NCI-H2029 treated with DMSO at 0.1 percent for 48 hours (cell line): ENCODE data around the gene APLF.
"Not testable (repeated sequence)": the region's sequence is repeated elsewhere in the genome, so short reads cannot be mapped to it uniquely, and the experiment has no call there.

ENCODE experiments used
- DNase-seq: peaks from one replicate; lab custom pipeline; 2025; lab: John Stamatoyannopoulos, UW

The APLF gene

DNA sequence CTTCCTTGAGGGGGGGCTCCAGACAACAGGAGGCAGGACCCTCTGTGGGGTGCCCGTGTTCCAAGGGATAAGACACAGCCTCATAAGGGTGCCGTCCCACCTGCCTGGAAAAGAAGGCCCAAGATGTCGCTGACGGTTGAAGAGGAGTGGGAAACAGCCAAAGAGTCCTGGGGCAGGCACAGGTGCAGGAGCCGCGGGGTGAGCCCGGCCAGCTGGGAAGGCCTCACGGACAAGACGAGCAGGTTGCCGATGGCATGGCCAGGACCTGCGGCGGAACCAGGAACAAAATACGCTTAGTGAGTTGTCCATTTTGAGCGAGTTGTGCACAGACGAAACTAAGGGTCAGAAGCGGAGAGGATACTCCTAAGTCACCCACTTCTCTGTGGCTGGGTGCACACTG is 61.8 kb downstream of the APLF start:
- not testable (repeated sequence) for DNase-seq

DNA sequence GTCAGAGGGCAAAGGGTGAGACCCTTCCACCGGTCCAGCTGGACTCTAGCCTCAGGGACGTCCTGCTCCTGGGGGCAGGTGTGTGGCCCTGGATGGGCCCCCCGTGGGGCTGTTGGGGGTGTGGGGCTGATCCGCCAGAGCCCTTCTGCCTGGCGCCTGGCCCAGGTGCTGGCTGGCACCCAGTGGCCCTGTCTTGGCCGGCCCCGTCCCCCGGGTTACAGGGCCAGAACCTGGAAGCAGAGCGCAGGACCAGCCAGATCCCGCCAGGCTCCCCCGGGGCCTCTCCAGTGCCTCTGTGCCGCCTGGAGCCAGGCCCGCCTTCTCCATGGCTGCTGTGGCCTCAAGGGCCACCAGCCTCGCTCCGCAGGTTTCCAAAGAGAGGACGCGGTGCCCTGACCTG is 62.3 kb downstream of the APLF start:
- not testable (repeated sequence) for DNase-seq

DNA sequence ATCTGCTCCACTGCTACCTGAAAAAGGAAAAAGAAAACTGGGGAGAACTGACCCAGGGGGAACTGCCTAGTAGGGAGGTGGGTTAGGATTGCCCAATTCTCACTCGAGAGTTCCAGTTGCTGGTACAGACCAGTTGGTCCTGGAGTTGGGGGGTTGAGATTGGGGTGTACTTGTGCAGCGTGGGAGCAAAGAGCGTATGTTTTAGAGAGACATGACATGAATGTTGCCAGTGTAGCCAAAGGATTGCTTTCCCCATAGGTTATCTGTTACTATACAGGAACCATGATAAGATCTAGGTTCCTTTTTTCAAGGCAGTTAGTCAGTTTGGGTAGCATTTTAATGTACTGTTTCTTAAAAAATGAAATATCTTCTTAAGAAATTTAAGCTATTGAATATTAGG is 68.6 kb downstream of the APLF start:
- DNase-seq, result no peak

DNA sequence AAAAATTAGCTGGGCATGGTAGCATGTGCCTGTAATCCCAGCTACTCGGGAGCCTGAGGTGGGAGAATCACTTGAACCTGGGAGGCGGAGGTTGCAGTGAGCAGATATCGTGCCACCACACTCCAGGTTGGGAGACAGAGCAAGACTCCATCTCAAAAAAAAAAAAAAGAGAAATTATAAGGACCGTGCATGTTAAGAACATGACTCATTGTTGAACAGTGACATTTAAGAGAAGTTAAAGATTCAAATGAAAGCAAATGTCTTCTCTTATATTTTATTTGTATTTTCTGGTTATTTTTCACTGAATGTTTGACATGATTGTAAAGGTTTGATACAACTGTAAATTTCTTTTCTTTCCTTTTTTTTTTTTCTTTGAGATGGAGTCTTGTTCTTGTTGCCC is 69.6 kb downstream of the APLF start:
- DNase-seq, result no peak

DNA sequence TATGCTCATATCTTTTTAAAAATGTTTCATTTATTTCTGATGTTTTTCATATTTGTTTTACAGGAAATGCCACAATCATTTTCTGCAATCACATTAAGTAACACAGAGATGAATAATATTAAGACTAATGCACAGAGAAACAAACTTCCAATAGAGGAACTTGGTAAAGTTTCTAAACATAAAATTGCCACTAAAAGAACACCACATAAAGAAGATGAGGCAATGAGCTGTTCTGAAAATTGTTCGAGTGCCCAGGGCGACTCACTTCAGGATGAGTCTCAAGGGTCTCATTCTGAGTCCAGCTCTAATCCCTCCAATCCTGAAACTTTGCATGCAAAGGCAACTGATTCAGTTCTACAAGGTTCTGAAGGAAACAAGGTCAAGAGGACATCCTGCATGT is 70.4 kb downstream of the APLF start:
- DNase-seq, result no peak

DNA sequence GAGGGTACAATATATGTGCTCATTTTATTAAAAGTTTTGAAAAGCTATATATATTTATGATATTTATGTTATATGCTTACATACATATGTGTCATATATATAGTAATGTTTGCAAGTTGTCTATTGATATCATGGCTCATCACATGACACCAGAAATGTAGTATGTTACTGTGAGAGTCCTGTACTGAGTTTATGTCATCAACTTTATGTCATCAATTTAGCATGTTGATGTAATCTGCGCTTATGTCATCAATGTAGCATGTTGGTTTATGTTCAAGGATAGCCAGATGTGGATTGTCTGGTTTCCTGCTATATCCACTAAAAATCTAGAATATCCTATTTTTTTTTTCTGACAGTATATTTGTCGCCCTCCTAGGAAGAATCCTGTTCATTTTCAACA is 77.4 kb downstream of the APLF start:
- DNase-seq, result no peak

DNA sequence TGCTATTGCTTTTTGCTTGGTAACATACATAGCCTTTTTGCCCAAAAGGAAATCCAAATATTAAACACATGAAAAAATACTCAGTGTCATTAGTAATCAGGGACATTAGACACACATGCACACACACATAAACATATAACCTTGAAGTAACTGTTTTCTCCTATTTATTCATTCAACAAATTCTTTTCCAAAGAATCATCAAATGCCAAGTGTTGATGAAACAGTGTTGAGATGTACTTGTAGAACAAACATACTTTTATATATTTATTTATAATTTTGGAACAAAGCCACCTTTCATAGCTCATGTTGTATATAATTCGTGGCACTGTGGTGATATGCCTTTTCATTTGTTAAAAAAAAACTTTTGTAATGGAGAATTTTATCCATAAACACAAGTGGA is 81.0 kb downstream of the APLF start:
- no peak for DNase-seq

DNA sequence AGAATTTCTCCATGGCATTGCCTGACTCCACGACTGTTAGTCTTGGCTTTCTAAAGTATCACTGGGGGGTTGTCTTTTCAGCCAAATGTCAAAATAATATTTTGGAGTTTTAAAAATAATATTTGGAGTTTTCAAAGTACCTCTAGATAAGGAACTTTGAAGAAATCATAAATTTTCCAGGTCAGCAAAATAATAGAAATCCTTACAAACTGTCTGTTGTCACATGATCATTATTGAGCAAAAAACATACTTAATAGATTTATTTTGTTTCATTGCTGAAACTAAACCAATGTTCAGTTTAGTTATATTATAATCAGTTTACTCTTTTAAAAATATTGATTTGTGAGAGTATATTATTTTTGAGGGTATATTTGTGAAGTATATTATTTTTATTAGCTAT is 85.7 kb downstream of the APLF start:
- DNase-seq, result no peak

DNA sequence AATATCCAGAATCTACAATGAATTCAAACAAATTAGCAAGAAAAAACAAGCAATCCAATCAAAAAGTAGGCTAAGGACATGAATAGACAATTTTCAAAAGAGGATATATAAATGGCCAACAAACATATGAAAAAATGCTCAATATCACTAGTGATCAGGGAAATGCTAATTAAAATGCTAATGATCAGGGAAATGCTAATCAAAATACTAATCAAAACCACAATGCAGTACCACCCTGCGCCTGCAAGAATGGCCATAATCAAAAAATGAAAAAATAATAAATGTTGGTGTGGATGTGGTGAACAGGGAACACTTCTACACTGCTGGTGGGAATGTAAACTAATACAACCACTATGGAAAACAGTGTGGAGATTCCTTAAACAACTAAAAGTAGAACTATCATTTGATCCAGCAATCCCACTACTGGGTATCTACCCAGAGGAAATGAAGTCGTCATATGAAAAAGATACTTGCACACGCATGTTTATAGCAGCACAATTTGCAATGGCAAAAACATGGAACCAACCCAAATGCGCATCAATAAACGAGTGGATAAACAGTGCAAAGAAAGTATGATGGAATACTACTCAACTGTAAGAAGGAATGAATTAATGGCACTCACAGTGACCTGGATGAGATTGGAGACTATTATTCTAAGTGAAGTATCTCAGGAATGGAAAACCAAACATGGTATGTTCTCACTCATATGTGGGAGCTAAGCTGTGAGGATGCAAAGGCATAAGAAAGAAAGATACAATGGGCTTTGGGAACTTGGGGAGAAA is 88.2 kb downstream of the APLF start:
- DNase-seq, result not testable (repeated sequence)

DNA sequence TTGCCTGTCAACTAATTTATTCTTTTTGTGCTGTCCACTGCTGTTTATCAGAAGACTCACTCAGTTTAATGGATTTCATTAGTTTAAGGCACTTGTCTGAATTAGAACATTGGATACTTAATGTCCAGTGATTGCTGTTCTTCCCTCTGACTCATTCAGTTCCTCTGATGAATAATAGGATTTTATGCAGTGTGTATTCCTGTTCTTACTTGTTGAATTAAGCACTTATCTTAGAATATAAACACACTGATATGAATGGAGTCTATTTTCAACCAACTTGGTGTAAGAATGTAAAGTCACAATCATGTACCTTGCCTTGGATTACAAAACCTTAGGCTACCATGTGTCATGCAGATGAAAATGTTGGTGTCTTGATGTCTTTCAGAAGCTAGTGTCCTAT is 89.0 kb downstream of the APLF start:
- no peak for DNase-seq

DNA sequence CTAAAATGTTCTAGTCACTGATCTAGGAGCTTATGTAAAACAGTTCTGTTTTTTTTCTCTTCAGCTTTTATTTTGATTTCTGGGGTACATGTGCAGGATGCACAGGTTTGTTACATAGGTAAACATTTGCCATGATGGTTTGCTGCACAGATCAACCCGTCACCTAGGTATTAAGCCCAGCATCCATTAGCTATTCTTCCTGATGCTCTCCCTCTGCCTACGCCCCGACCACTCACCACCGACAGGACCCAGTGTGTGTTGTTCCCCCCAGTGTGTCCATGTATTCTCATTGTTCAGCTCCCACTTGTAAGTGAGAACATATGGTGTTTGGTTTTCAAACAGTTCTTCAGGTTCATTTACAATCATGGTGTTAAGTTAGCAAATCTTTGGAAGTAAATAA is 91.2 kb downstream of the APLF start:
- no peak for DNase-seq

DNA sequence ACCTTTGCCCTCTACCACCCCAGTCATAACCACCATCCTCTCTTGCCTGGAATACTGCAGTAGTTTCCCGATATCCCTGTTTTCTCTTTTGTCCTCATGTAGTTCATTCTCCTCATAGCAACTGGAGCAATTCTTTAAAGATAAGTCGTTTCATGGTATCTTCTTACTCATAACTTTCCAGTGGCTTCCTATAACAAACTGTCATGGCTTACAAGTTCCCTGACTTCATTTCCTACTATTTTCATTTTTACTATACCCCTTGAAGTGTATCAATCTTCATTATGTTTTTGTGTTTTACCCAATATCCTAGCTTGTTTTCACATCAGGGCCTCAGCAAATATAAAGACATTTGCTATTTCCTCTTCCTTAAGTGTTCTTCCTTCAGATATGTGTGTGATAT is 92.3 kb downstream of the APLF start:
- no peak for DNase-seq

DNA sequence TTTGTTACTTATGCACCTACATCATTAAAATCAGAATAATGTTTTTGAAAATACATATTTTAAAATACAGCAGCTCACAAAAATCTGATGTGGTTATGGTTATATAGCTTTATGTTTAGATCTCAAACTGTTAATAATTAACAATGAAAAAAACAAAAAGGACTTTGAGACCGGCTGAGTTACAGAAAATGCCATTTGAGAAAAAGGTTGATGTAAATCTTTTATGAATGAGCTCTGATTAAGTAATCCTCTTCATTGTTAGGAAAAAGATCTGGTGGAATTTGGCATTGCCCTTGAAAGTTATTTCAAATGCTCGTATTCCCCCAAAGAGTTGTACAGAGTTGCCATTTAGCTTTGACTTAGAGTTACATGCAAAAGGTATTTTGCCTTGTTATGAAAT is 93.2 kb downstream of the APLF start:
- DNase-seq, result no peak

DNA sequence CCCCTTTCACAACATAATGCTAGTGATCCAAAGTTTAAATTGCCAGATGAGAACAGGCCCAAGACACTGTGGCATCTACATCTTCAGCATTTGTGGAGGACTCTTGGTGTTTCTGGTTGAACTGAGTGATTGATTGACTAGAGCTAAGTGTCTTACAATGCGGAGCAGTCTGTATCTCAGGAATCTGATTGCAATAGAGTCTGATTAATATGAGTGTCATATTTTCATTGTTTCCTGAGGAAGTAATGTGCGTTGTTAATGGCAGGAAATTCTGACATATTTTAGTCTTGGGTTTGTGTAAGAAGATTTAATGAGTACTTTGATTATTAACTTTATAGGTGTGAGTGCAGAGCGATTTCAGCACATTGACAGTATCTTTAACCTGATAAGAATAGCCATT is 94.0 kb downstream of the APLF start:
- no peak for DNase-seq

DNA sequence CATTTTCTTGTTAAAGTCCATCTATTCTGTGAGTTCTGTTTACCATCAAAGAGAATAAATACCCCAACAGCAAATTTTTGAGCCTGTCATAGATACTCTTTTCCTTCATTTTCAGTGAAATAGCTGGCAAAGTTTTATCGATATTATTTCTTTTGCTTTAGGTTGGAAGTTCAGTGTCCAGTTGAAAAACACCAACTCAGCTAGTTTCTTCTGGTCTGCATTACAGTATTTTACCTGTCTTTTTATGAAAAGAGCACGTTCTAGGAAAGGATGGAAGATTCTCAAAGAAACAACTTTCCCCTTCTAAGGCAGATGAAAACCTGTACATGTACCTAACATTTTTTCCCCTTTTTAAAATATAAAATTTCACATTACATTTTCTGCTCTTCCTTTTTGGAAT is 95.5 kb downstream of the APLF start:
- no peak for DNase-seq

DNA sequence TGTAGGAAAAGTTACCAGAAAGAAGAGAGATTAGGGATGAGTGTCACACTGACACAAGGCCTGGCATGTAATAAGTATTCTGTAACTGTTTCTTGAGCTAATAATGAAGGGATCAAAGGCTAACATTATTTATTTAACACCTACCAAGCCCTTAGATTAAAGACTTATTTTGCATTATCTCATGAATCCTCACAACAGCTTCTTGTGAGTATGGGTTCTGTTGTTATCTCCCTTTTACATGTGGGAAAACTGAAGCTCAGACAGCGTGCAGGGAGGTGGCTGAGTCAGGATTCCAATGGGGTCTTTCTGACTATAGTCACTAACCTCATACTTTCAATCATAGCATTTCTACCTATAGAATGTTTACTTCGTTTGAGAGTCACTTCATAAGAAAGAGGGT is 97.0 kb downstream of the APLF start:
- no peak for DNase-seq

DNA sequence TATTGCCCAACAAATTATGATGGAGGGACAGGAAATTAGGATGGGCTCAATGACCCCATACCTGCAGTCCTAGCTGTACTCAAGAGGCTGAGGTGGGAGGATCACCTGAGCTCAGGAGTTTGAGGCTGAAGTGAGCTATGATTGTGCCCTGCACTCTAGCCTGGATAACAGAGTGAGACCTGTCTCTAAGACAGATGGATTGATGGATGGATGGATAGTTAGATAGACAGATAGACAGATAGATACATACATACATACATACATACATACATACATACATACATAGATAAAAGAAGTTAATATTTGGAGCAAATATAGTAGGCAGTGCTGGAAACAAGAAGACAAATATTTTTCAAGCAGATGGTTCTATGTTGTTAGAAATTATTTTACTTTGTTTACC is 97.9 kb downstream of the APLF start:
- DNase-seq, result no peak

DNA sequence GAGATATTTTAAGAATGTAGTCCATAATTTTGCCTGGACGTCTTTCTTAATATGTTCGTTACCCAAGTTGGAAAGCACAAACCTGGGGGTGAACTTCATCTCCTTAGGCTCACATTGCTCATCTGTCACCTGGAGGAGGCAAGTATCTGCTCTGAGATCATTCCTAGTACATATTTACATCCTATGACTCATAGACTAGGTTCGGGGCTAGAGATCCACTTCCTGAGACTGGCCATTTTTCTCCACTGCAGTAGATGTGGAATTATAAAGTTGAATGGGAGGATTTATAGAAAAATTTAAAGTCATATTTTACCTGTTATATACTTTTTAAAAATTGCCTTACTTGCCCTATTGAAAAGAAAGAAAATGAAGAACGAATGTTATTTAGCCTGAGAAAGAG is 98.5 kb downstream of the APLF start:
- DNase-seq, result no peak

DNA sequence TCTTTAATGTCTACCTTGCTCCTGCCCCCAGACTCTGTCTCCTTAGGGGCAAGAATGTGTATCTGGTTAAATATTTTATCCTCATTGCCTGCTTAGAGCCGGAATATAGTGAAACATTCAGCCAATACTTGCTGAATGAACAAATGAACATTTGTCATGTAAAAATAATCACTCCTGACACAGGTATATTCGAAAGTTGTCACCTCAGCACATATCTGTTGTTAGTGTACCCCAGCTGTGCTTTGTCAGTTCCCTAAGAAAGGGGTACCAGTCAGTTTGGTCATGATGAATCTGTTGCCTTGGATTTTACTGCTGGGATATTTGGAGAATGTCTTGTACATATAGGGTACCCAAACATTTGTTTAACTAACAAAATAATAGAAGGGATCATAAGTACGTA is 99.0 kb downstream of the APLF start:
- no peak for DNase-seq

DNA sequence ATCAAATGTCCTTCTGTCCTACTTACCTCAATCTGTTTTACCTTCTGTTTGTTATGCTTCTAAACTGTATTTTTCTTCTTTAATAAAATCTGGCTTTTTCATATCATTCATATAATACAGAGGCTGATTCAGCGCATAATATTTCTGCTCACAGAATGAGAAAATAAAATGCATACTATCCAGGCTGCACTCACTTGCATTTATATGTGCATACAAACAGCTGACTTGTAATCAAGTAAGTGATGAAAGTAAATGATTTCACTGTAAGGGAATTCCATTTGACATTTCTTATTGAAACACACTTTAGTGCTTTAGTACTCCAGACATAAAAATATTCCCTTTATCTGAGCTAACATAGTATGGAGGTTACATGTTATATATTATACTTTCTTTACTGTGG is 100.7 kb downstream of the APLF start:
- no peak for DNase-seq

DNA sequence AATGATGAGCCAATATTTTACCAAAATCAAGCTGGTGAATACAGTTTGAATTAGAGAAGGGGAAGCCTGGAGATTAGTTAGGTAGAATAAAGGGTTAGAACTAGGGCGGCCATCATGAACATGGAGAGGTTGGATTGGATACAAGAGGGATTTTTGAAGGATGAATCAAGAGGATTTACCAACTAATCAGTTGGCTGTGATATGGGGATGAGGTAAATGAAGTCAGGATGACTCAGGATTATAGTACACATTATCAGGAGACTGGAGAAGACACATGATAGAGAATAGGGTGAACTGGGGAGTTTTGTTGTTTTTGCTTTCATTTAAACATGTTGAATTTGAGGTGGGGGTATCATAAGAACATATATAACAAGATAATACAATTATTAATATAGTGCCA is 102.2 kb downstream of the APLF start:
- no peak for DNase-seq

DNA sequence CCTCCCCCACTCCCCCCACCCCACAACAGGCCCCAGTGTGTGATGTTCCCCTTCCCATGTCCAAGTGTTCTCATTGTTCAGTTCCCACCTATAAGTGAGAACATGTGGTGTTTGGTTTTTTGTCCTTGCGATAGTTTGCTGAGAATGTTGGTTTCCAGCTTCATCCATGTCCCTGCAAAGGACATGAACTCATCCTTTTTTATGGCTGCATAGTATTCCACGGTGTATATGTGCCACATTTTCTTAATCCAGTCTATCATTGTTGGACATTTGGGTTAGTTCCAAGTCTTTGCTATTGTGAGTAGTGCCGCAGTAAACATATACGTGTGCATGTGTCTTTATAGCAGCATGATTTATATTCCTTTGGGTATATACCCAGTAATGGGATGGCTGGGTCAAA is 103.0 kb downstream of the APLF start:
- not testable (repeated sequence) for DNase-seq

DNA sequence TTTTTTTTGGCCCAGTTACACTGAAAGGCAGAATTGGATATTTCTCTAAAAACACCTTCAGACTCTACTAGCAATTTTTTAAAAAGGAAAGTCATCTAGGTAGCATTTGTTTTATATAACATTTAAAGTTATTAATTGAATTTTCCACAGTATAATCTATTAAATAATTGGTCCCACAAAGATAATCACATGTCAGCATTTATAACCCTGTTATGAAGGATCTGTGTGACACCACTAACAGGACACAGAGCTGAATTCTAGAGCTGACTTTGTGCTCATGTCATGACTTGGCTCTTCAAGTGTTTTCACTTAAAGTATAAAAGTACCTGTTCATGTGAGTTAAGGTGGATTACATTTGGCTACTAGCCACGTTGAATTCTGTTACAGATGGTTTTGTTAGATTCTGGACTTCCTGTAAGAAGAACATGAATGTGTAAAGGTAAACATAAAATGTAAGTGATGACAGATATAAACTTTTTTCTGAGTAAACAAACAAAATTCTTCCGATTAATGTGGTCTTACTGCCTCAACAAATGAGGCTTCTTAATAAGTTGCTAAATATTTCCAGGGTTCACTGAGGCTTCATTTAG is 106.9 kb downstream of the APLF start:
- DNase-seq, result no peak

DNA sequence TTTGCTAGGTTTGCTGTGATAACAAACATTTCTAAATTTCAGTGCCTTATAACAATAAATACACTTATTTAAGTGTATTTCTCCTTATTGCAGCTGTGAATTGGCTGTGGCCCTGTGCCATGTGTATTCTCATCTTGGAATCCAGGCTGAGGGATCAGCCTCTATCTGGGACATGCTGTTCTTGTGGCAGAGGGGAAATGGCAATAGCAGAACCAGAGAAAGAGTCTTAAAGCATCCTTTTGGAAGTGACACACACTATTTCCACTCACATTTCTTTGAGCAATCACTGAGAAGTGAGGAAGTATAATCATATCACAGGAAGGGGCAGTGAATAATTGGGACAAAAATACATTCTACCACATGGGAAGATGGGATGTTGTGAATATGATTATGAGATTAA is 109.8 kb downstream of the APLF start:
- no peak for DNase-seq
